ENCODE results near the gene HCAR2.
"Not testable (repeated sequence)": the region's sequence is repeated elsewhere in the genome, so short reads cannot be mapped to it uniquely, and the experiment has no call there.

Gene HCAR2

DNA sequence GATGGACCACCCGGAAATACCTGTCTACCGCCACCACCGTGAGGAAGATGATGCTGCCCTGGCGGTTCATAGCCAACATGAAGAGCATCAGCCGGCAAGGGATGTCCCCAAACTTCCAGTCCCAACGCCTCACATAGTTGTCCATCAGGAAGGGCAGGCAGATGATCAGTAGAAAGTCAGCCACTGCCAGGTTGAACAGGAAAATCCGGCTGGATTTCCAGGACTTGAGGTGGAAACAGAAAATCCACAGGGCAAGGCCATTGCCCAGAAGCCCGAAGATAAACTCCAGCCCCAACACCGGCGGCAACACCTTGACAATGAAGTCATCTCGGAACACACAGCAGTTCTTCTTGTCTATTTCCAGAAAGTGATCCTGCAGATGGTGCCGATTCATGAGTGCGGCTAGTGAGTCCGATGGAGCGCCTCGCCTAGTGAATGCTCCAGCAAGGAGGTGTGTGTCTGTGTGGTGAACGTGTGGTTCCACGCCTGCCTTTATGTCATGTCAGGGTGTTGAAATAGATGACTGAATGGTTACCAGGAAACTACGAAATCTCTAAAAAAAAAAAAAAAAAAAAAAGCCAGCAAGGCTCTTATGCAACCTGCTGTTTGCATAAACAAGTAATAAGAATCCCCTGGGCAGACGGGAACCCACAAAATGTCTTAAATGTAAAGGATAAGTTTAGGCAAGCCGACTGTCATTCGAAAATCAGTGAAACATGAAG, at the start of gene HCAR2:
Gene HCAR2, minus strand, starts transcription at position 468 of the 722 bp plus-strand sequence. Its CDS starts 74 bp downstream, at position 394.
- H3K27ac ChIP-seq (ENCODE audit: low read depth, low read length); H3K9me3 ChIP-seq (ENCODE audit: control insufficient read depth, insufficient read depth, low read depth, low read length); H3K36me3 ChIP-seq (ENCODE audit: control insufficient read depth, insufficient read depth, low read length); H3K4me3 ChIP-seq (ENCODE audit: low read depth, low read length); H3K27me3 ChIP-seq (ENCODE audit: control insufficient read depth, insufficient read depth, low read length); H3K9ac ChIP-seq (ENCODE audit: low read length); H3K4me1 ChIP-seq (ENCODE audit: control insufficient read depth, insufficient read depth, low read length): not testable (repeated sequence)

DNA sequence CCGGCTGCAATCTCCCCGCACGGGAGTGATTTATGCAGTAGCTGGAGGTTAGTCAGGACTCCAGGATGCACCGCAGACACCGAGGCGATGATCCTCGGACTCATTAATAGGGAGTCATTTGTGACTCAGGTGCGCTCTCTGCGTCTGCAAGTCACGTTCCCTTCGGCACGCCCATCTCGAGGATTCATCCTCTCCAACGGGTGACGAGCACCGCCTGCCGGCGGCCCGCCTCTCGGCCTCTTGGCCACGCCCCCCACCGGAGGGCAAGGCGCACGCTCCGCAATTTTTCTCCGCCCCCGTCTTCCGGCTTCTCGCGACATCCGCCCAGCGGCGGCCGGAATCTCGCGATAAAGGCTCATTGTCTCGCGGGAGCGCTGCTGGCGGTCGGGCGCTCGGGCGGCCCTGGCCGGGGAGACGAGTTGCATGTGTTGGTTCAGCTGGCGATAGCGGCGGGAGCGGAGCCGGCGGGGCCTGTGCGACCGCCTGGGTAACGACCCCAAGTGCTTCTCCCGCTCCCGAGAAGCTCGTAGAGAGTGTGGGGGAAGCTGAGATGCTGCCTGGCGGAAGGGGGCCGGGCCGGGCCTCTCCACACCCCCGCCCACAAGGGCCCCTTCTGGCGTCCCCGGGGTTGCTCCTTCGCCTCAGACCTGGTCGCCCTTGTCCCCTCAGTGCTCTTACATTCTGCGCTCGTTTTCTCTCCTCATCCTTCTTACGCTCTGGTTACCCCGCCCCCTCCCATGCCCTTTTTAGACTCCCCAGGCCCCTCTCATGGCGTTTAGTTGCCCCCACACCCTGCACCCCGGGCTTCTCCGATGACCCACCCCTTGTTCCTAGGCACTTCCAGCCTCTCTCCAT, 49.5 kb upstream of the HCAR2 start, which contains the start of gene DENR:
Gene DENR, plus strand, starts transcription at position 361 of the 855 bp plus-strand sequence. CDS start 878 bp downstream, outside the sequence.
- no peaks in the 10 kb centered on the region for H3K9me3 ChIP-seq (ENCODE audit: control insufficient read depth, insufficient read depth, low read depth, low read length)
- H3K27ac ChIP-seq (ENCODE audit: low read depth, low read length), result peak within 1 kb of the TSS; percentile 87
- peak within 1 kb of the TSS; percentile 90 for H3K9ac ChIP-seq (ENCODE audit: low read length)
- H3K4me1 ChIP-seq (ENCODE audit: control insufficient read depth, insufficient read depth, low read length), result peaks cover 15% of the 10 kb centered on the region
- peak within 1 kb of the TSS; percentile 67 for H3K4me3 ChIP-seq (ENCODE audit: low read depth, low read length)
- peaks cover 38% of the 10 kb centered on the region for H3K36me3 ChIP-seq (ENCODE audit: control insufficient read depth, insufficient read depth, low read length)
- no peaks in the 10 kb centered on the region for H3K27me3 ChIP-seq (ENCODE audit: control insufficient read depth, insufficient read depth, low read length)

DNA sequence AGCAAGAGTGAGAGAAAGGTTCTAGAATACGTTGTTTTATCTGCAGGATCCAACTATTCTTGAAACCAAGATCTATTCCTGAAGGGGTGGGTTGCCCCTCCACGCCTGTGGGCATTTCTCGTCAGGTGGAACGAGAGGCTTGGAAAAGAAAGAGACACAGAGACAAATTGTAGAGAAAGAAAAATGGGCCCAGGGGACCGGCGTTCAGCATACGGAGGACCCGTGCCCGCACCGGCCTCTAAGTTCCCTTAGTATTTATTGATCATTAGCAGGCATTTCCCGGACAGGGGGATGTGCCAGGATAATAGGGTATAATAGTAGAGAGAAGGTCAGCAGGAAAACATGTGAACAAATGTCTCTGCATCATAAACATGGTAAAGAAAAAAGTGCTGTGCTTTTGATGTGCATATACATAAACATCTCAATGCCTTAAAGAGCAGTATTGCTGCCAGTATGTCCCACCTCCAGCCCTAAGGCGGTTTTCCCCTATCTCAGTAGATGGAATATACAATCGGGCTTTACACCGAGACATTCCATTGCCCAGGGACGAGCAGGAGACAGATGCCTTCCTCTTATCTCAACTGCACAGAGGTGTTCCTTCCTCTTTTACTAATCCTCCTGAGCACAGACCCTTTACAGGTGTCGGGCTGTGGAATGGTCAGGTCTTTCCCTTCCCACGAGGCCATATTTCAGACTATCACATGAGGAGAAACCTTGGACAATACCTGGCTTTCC, 47.8 kb upstream of the HCAR2 start:
- H3K36me3 ChIP-seq (ENCODE audit: control insufficient read depth, insufficient read depth, low read length), result peaks cover 22% of the 10 kb centered on the region
- peak overlapping the region; percentile 81 for H3K27ac ChIP-seq (ENCODE audit: low read depth, low read length)
- H3K9ac ChIP-seq (ENCODE audit: low read length), result peak overlapping the region; percentile 90
- not testable (repeated sequence) for H3K9me3 ChIP-seq (ENCODE audit: control insufficient read depth, insufficient read depth, low read depth, low read length); H3K27me3 ChIP-seq (ENCODE audit: control insufficient read depth, insufficient read depth, low read length)
- H3K4me1 ChIP-seq (ENCODE audit: control insufficient read depth, insufficient read depth, low read length), result peaks cover 15% of the 10 kb centered on the region
- peak overlapping the region; percentile 67 for H3K4me3 ChIP-seq (ENCODE audit: low read depth, low read length)

DNA sequence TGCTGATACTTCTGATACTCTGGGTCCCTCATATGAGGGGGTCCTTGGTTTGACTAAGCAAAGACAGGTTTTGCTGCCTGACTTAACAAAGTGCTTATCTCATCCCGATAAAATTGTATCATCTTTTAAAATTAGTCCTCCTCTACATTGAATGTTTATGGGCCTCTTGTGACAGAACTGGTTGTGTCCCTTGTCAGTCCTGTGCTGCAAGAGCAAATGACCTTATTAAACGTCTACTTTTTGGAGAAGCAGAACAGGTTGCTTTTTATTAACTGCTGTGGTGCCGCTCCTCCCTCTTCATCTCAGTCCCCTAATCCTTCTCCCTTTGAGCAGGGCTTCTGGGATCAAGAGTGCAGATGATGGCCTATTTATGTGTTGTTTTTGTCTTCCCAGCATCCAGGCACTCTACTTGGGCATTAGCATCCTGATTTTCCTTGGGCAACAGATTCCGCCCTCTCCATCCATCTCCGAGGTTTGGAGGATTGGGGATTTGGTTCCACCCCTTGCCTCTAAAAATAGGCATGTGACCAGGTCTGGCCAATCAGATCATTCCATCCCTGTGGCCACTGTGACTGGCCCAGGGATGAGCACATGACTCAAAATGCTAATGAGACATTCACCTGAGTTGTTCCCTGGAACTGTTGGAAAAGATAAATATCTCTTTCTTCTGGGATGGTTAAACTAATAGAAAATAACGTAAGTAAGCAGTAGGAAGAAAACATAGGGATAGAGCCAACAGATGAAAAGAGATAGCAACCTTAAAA, 46.6 kb upstream of the HCAR2 start:
- Histone ChIP-seq H3K4me3 (ENCODE audit: low read depth, low read length) (no peak overlapping the region), H3K9me3 (ENCODE audit: control insufficient read depth, insufficient read depth, low read depth, low read length) (no peaks in the 10 kb centered on the region)

DNA sequence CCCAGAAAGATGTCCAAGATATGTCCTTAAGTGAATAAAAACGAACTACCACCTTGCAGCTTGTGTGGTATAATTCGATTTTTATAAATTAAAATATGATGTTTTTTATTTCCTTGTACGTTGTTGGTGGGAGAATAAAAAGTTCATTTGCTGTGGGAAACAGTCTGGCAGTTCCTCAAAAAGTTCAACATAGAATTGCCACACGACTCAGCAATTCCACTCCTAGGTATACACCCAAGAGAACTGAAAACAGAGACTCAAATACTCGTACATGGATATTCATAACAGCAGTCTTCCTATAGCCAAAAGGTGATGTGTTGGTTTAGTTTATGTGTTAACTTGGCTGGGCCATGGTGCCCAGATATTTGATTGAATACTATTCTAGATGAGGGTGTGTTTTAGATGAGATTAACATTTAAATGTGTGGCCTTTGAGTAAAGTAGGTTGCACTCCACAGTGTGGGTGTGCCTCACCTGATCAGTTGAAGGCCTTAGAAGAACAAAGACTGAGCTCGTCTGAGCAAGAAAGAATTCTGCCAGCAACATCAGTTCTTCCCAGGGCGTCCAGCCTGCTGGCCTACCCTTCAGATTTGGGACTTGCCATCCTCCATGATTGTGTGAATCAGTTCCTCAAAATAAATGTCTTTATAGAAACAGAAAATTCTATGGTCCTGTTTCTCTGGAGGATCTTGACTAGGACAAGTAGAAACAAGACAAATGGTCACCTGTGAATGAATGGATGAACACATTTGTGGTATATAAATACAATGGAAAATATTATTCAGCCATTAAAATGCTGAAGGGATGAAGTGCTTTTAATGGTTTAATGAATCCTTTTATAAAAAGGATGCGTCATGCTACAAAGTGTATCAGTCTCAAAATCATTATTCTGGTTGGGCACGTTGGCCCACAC, 44.3 kb upstream of the HCAR2 start:
- no peaks in the 10 kb centered on the region for H3K9me3 ChIP-seq (ENCODE audit: control insufficient read depth, insufficient read depth, low read depth, low read length)
- peaks cover 9% of the 10 kb centered on the region; the same call in 1 of the 2 replicates for H3K4me1 ChIP-seq (ENCODE audit: control insufficient read depth, insufficient read depth, low read length)
- H3K36me3 ChIP-seq (ENCODE audit: control insufficient read depth, insufficient read depth, low read length), result no peaks in the 10 kb centered on the region
- no peak overlapping the region for H3K9ac ChIP-seq (ENCODE audit: low read length)
- H3K27me3 ChIP-seq (ENCODE audit: control insufficient read depth, insufficient read depth, low read length), result no peaks in the 10 kb centered on the region
- H3K4me3 ChIP-seq (ENCODE audit: low read depth, low read length), result no peak overlapping the region
- no peak overlapping the region for H3K27ac ChIP-seq (ENCODE audit: low read depth, low read length)

More for the DNA sequence above, 46.6 kb upstream of the HCAR2 start:
- no peaks in the 10 kb centered on the region for H3K27me3 ChIP-seq (ENCODE audit: control insufficient read depth, insufficient read depth, low read length)
- H3K27ac ChIP-seq (ENCODE audit: low read depth, low read length), result peak overlapping the region; percentile 39; the same call in 1 of the 2 replicates
- peaks cover 12% of the 10 kb centered on the region for H3K36me3 ChIP-seq (ENCODE audit: control insufficient read depth, insufficient read depth, low read length)
- H3K4me1 ChIP-seq (ENCODE audit: control insufficient read depth, insufficient read depth, low read length), result peaks cover 15% of the 10 kb centered on the region
- H3K9ac ChIP-seq (ENCODE audit: low read length), result no peak overlapping the region

DNA sequence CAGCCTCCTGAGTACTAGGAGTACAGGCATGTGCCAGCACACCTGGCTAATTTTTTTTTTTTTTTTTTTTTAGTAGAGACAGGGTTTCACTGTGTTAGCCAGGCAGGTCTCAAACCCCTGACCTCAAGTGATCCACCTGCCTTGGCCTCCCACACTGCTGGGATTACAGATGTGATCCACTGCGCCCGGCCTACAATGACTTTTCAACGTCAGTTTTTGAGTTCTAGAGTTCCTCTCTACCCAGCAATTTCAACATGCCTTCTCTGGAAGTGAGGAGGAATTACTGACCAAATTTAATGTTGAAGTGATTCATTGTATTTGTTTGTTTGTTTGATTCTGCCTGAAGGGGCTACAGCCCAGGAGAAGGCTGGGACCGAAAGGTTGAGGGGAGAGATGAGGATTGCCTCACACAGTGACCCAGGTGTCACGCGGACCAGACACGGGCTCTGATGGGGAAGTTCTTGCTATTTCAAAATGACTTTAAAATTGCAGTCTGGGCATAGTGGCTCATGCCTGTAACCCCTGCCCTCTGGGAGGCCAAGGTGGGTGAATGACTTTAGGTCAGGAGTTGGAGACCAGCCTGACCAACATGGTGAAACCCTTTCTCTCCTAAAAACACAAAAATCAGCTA, 40.9 kb upstream of the HCAR2 start:
- Histone ChIP-seq H3K9ac (ENCODE audit: low read length) (no peak overlapping the region), H3K4me1 (ENCODE audit: control insufficient read depth, insufficient read depth, low read length) (no peaks in the 10 kb centered on the region), H3K4me3 (ENCODE audit: low read depth, low read length) (no peak overlapping the region), H3K27me3 (ENCODE audit: control insufficient read depth, insufficient read depth, low read length) (no peaks in the 10 kb centered on the region), H3K27ac (ENCODE audit: low read depth, low read length) (no peak overlapping the region), H3K36me3 (ENCODE audit: control insufficient read depth, insufficient read depth, low read length) (no peaks in the 10 kb centered on the region), H3K9me3 (ENCODE audit: control insufficient read depth, insufficient read depth, low read depth, low read length) (no peaks in the 10 kb centered on the region)

DNA sequence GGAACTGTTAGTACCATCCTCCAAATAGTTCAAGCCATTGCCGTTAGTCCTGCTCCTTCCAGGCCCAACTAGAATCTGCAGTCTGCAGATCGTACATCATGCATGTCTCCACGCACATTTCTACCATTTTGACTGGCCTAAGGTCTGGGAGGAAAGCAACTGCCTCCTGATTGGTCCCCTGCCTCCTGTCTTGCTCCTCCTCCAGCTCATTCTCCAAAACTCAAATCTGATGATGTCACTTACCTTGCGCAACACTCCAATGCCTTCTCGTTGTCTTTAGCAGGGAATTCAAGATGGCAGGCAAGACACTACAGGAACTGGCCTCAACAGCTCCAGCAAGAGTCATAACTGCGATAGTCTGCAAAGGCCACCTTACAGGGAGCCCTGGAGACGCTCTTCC, 37.2 kb upstream of the HCAR2 start:
- no peaks in the 10 kb centered on the region for H3K4me1 ChIP-seq (ENCODE audit: control insufficient read depth, insufficient read depth, low read length)
- H3K9me3 ChIP-seq (ENCODE audit: control insufficient read depth, insufficient read depth, low read depth, low read length), result peaks cover 4% of the 10 kb centered on the region; the same call in 1 of the 2 replicates
- no peak overlapping the region for H3K9ac ChIP-seq (ENCODE audit: low read length)
- H3K36me3 ChIP-seq (ENCODE audit: control insufficient read depth, insufficient read depth, low read length), result no peaks in the 10 kb centered on the region
- H3K4me3 ChIP-seq (ENCODE audit: low read depth, low read length), result no peak overlapping the region
- H3K27ac ChIP-seq (ENCODE audit: low read depth, low read length), result no peak overlapping the region
- no peaks in the 10 kb centered on the region for H3K27me3 ChIP-seq (ENCODE audit: control insufficient read depth, insufficient read depth, low read length)

DNA sequence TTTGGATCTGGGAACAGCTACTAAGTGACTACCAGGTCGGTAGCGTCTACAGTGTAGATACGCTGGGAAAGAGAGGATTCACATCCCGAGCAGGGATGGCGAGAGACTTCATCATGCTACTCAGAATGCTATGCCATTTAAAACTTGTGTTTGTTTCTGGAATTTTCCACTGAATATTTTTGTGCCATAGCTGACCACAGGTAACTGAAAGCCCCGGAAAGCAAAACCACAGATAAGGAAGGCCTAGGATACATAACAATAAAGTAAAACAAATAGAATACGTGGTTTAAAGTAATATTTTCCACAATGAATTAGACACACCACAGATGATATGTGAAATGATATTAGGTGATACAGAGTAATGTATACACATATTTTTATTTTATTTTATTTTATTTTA, 35.4 kb upstream of the HCAR2 start:
- Histone ChIP-seq H3K4me1 (ENCODE audit: control insufficient read depth, insufficient read depth, low read length) (no peaks in the 10 kb centered on the region), H3K27ac (ENCODE audit: low read depth, low read length) (no peak overlapping the region), H3K36me3 (ENCODE audit: control insufficient read depth, insufficient read depth, low read length) (no peaks in the 10 kb centered on the region), H3K9me3 (ENCODE audit: control insufficient read depth, insufficient read depth, low read depth, low read length) (peaks cover 4% of the 10 kb centered on the region; the same call in 1 of the 2 replicates), H3K27me3 (ENCODE audit: control insufficient read depth, insufficient read depth, low read length) (no peaks in the 10 kb centered on the region), H3K9ac (ENCODE audit: low read length) (no peak overlapping the region), H3K4me3 (ENCODE audit: low read depth, low read length) (no peak overlapping the region)

DNA sequence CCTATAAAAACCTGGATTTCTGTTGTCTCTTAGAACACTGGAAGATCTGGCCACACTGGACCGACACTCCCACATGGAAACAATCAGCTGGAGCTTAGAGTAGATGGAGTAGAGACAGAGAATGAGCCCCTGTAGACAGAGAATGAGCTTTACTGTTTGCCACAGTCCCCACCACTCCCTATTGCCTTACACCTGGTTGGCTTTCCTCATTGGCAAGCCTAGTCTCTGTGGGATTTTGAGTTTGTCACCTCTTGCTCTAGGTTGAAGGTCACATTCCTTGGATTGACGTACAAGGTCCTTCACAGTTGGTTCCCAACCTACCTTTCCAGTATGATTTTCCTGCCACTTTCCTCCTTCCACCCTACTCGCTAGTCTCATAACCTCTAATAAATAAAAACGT, 29.5 kb upstream of the HCAR2 start:
- Histone ChIP-seq H3K4me1 (ENCODE audit: control insufficient read depth, insufficient read depth, low read length) (no peaks in the 10 kb centered on the region), H3K9me3 (ENCODE audit: control insufficient read depth, insufficient read depth, low read depth, low read length) (peaks cover 4% of the 10 kb centered on the region; the same call in 1 of the 2 replicates), H3K4me3 (ENCODE audit: low read depth, low read length) (no peak overlapping the region), H3K36me3 (ENCODE audit: control insufficient read depth, insufficient read depth, low read length) (no peaks in the 10 kb centered on the region), H3K27me3 (ENCODE audit: control insufficient read depth, insufficient read depth, low read length) (no peaks in the 10 kb centered on the region), H3K9ac (ENCODE audit: low read length) (no peak overlapping the region), H3K27ac (ENCODE audit: low read depth, low read length) (no peak overlapping the region)

Measured in HUES6 (cell line).